Fibroblast of mammary gland (primary cell): ENCODE results near the gene SGPL1.
"Not testable (repeated sequence)": the region's sequence is repeated elsewhere in the genome, so short reads cannot be mapped to it uniquely, and the experiment has no call there.

Experiments used
- DNase-seq: peaks from one replicate; pipeline ENCODE4 v3.0.0-alpha.2; 2010; ENCODE audit warnings: low read depth
- H3K4me3 ChIP-seq: 2 replicates; pipeline ENCODE4 v1.5.1; 2011; ENCODE audit warnings: low read depth, mild to moderate bottlenecking, low read length, moderate library complexity; ENCODE audit not compliant: control insufficient read depth
- CTCF ChIP-seq: conservative IDR thresholded peaks from 2 replicates; pipeline ENCODE4 v1.5.1; 2011; ENCODE audit warnings: low read depth, low read length, inconsistent platforms; ENCODE audit not compliant: control insufficient read depth, insufficient read depth

The SGPL1 gene

GRCh38 chr10:70916241-70916640, 100.5 kb downstream of the SGPL1 start:
- TF ChIP-seq CTCF, result no peak
- H3K4me3 ChIP-seq, result no peak overlapping the region
- no peak for DNase-seq

- no peak for DNase-seq
These were observed 101.5 kb downstream of the SGPL1 start for GRCh38 chr10:70917226-70917625.

DNA sequence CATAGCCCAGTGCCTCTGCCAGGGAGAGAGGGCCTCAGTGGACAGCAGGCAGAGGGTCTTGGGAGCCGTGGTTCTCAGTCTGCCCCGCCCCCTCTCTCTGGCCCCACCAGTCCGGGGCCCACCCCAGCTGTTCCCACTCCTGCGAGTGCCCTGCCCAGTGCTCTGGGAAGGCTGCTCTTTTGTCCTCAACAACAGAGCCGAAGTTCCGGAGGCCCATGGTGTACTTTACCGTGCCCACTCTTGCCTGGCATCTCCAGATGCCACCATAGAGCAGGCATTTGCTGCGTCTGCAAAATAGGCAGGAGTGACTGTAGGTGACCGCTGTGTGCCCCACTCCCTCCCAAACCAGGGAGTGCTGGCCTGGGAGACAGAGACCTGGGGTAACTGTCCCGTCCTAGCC, 101.9 kb downstream of the SGPL1 start:
- no peak overlapping the region for H3K4me3 ChIP-seq
- TF ChIP-seq CTCF, result no peak
- no peak for DNase-seq

More at GRCh38 chr10:70917226-70917625, 101.5 kb downstream of the SGPL1 start:
- TF ChIP-seq CTCF, result no peak
- no peak overlapping the region for H3K4me3 ChIP-seq

DNA sequence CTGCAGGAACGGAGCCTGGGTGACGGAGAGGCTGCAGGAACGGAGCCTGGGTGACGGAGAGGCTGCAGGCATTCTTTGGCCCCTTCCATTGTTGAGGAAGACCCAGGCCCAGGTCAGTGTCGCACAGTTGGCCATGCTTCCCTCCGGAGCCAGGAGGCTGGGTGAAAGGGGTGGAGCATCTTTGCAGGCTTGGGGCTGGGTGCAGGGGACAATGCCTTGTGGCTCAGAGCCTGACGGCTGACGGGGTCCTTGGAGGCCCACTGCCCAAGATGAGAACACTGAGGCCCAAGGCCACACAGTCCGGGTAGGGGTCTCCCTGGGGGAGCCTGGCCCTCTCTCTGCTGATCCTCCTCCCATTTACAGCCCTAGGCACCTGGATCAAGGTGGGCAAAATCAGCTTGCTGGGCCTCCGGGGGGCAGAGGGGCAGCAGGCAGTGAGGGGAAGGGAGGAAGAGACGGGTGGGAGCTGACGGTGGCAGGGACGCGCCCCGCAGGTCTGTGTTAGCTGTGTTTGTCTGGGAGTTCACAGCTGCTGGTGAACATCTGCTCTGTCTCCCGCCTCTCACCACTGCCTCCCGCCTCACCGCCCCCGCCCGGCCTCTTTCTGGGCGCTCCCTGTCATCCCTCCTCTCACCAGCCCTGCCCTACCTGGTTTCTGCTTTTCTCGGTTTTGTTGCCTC, 103.2 kb downstream of the SGPL1 start:
- H3K4me3 ChIP-seq, result no peak overlapping the region
- no peak for DNase-seq
- no peak for TF ChIP-seq CTCF

DNA sequence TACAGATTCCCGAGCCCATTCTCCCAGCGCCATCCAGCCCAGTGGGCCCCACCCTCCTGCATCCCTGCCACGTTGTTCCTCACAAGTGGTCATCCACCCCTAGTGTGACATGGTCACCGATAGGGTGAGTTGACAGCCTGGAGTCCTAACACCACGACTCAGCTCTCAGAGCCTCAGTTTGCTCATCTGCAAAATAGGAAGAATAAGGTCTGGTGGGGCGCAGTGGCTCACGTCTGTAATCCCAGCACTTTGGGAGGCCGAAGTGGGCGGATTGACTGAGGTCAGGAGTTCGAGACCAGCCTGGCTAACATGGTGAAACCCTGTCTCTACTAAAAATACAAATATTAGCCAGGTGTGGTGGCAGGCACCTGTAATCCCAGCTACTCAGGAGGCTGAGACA, 104.2 kb downstream of the SGPL1 start:
- not testable (repeated sequence) for H3K4me3 ChIP-seq, DNase-seq

DNA sequence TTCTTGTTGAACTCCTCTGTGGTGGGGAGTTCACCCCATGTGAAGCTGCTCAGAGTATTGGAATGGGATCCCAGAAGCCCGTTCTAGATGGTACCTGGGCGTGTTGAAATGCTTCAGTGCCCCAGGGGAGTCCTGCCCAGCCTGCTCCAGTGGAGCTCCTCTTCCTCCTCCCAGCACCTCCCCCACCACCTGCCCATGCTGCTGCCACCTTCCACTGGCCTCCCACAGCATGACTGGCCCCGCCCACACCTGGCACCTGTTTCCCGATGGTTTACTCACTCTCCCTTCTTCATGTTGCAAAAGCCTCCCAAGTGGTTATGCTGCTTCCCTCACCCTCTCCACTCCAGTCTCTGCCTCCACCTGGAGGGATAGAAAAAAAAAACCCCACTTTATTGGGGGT, 104.8 kb downstream of the SGPL1 start:
- H3K4me3 ChIP-seq, result no peak overlapping the region
- no peak for TF ChIP-seq CTCF
- DNase-seq, result no peak

DNA sequence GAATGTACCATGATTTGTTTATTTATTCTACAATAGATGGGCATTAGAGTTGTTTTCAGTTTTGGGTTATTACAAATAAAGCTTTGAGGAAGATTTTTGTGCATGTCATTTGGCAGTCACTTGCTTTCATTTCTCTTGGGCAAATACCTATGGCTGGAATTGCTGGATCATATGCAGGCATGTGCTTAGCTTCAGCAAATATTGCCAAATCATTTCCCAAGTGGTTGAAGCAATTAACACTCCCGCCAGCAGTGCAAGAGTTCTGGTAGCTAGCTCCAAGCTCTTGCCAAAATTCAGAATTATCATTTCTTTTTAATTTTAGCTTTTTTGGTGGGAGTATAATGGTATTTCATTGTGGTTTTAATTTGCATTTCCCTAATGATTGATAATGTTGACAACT, 105.5 kb downstream of the SGPL1 start:
- H3K4me3 ChIP-seq, result no peak overlapping the region
- DNase-seq, result no peak
- TF ChIP-seq CTCF, result no peak
